22Rv1 (cell line): ENCODE measurements around the gene PLA2G12A.

Experiments used
- H3K27ac ChIP-seq: fragments of 450-650 bp; 2 replicates; pipeline ENCODE4 v1.5.1; 2017
- ZFX ChIP-seq: fragments of 450-650 bp; IDR thresholded peaks from 2 replicates; pipeline ENCODE4 v1.6.1; 2017; ENCODE audit warnings: antibody characterized with exemption, borderline replicate concordance
- TF ChIP-seq, protein P1 (sequence below): fragments of 450-650 bp; IDR thresholded peaks from 2 replicates; pipeline ENCODE4 v1.5.1; 2017; ENCODE audit warnings: mild to moderate bottlenecking

The PLA2G12A gene

GRCh38 chr4:109739547-109739946 is 9.7 kb upstream of the PLA2G12A start:
- no peak overlapping the region for H3K27ac ChIP-seq
- TF ChIP-seq, protein P1, sequence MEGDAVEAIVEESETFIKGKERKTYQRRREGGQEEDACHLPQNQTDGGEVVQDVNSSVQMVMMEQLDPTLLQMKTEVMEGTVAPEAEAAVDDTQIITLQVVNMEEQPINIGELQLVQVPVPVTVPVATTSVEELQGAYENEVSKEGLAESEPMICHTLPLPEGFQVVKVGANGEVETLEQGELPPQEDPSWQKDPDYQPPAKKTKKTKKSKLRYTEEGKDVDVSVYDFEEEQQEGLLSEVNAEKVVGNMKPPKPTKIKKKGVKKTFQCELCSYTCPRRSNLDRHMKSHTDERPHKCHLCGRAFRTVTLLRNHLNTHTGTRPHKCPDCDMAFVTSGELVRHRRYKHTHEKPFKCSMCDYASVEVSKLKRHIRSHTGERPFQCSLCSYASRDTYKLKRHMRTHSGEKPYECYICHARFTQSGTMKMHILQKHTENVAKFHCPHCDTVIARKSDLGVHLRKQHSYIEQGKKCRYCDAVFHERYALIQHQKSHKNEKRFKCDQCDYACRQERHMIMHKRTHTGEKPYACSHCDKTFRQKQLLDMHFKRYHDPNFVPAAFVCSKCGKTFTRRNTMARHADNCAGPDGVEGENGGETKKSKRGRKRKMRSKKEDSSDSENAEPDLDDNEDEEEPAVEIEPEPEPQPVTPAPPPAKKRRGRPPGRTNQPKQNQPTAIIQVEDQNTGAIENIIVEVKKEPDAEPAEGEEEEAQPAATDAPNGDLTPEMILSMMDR, result no peak
- TF ChIP-seq ZFX, result no peak

- TF ChIP-seq, protein P1, result no peak
- H3K27ac ChIP-seq, result no peak overlapping the region
Observed at GRCh38 chr4:109738104-109738872, 8.4 kb upstream of the PLA2G12A start.

GRCh38 chr4:109735566-109736365 is 5.9 kb upstream of the PLA2G12A start:
- H3K27ac ChIP-seq, result no peak overlapping the region
- TF ChIP-seq ZFX, result no peak
- TF ChIP-seq, protein P1, result no peak

GRCh38 chr4:109733728-109734127 is 3.9 kb upstream of the PLA2G12A start:
- no peak overlapping the region for H3K27ac ChIP-seq
- no peak for TF ChIP-seq ZFX
- TF ChIP-seq, protein P1, result no peak

- peak overlapping the region; percentile 70 for H3K27ac ChIP-seq
Observed at GRCh38 chr4:109730619-109731545, 1.0 kb upstream of the PLA2G12A start.

GRCh38 chr4:109729117-109729717 is 653 bp downstream of the PLA2G12A start:
- TF ChIP-seq, protein P1, result no peak
- no peak for TF ChIP-seq ZFX
- H3K27ac ChIP-seq, result peak overlapping the region; percentile 70

More at GRCh38 chr4:109730619-109731545, 1.0 kb upstream of the PLA2G12A start:
- no peak for TF ChIP-seq ZFX
- TF ChIP-seq, protein P1, result no peak
